Measurements from ENCODE around the gene UVRAG. TPM values are rescaled to one million over a fixed set of nuclear protein-coding genes. Genes with fewer than 3 reads are reported as not detected.

UVRAG gene
- total and polyA plus RNA-seq, 4 donors = 4.4 to 15.1 (median 10.0) TPM

- Histone ChIP-seq H3K9ac (ENCODE audit: low read depth in 1 of 2, low read length in 2 of 2) (no peak overlapping the region), H3K27ac (ENCODE audit: low read depth in 1 of 2, low read length in 2 of 2) (no peak overlapping the region)
Measured at GRCh38 chr11:75946531-75947530, 131.8 kb downstream of the UVRAG start.

More at GRCh38 chr11:75946531-75947530, 131.8 kb downstream of the UVRAG start:
- Histone ChIP-seq H3K9me3 (ENCODE audit: control insufficient read depth in 4 of 4, low read length in 3 of 4) (no peaks in the 10 kb centered on the region), H3K27me3 (ENCODE audit: control insufficient read depth in 4 of 4, insufficient read depth in 4 of 4, low read length in 3 of 4) (no peaks in the 10 kb centered on the region), H3K4me3 (ENCODE audit: low read depth in 1 of 3, low read length in 3 of 3) (no peak overlapping the region), H3K36me3 (ENCODE audit: control insufficient read depth in 4 of 4, insufficient read depth in 3 of 4, low read depth in 1 of 4, low read length in 3 of 4) (no peaks in the 10 kb centered on the region), H3K4me1 (ENCODE audit: control insufficient read depth in 4 of 4, insufficient read depth in 4 of 4, low read length in 3 of 4) (peaks cover 0 to 9% (median 3%) of the 10 kb centered on the region in 4 donors)
- DNase-seq (ENCODE audit: low spot score) = no peak
- no peak for TF ChIP-seq YY1 (IDR thresholded peaks at IDR 0.05)
- no peak for TF ChIP-seq JUND (IDR thresholded peaks at IDR 0.05)
- no peak for TF ChIP-seq EGR1 (IDR thresholded peaks at IDR 0.05; ENCODE audit: low read depth in 2 of 2)
- no peak for TF ChIP-seq FOXA1 (IDR thresholded peaks at IDR 0.05)
- TF ChIP-seq TAF1 (conservative IDR thresholded peaks at IDR 0.05) = no peak
- TF ChIP-seq REST (IDR thresholded peaks at IDR 0.05) = no peak
- TF ChIP-seq ZBTB33 (IDR thresholded peaks at IDR 0.05) = no peak
- TF ChIP-seq FOXA2 (IDR thresholded peaks at IDR 0.05) = no peak
- no peak for TF ChIP-seq MAX (IDR thresholded peaks at IDR 0.05)
- no peak for TF ChIP-seq NR2F2 (IDR thresholded peaks at IDR 0.05)
- TF ChIP-seq SP1 (IDR thresholded peaks at IDR 0.05) = no peak
- TF ChIP-seq RAD21 (IDR thresholded peaks at IDR 0.05) = no peak
- TF ChIP-seq CTCF (IDR thresholded peaks at IDR 0.05; ENCODE audit: low read depth, low read length, missing input control) = no peak
- no peak for TF ChIP-seq RXRA (IDR thresholded peaks at IDR 0.05)
- 88% methylated on average over 8 of the region's 8 CpGs for WGBS
